ENCODE measurements around the gene GRIN1. TPM values are rescaled to one million over a fixed set of nuclear protein-coding genes. Genes with fewer than 3 reads are reported as not detected.

The GRIN1 gene
- total and polyA plus RNA-seq, 2 of the 13 experiments (the other 11 are each of a cell fraction or from before 2014, with no cell fraction given) = 0.13 TPM; not detected in 1

DNA sequence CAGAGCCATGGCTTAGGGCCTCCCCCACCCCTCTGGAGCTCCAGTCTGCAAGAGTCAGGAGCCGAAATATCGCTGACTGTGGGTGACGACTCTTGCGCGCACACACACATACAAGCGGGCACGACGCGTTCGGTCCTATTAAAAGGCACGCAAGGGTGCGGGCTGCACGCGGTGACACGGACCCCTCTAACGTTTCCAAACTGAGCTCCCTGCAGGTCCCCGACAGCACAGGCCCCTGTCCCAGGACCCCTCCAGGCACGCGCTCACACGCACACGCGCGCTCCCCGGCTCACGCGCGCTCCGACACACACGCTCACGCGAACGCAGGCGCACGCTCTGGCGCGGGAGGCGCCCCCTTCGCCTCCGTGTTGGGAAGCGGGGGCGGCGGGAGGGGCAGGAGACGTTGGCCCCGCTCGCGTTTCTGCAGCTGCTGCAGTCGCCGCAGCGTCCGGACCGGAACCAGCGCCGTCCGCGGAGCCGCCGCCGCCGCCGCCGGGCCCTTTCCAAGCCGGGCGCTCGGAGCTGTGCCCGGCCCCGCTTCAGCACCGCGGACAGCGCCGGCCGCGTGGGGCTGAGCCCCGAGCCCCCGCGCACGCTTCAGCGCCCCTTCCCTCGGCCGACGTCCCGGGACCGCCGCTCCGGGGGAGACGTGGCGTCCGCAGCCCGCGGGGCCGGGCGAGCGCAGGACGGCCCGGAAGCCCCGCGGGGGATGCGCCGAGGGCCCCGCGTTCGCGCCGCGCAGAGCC is at the start of gene GRIN1 (continued):
- TF ChIP-seq KDM4B (CRISPR knock-in tag; IDR thresholded peaks at IDR 0.05) (no peak), PHF20 (CRISPR knock-in tag; IDR thresholded peaks at IDR 0.05) (no peak), TGIF2 (CRISPR knock-in tag; IDR thresholded peaks at IDR 0.05) (peak; percentile 66; the same call in 1 of the 2 replicates), GLI4 (CRISPR knock-in tag; IDR thresholded peaks at IDR 0.05; ENCODE audit: borderline replicate concordance) (no peak), ZNF773 (CRISPR knock-in tag; IDR thresholded peaks at IDR 0.05; ENCODE audit: borderline replicate concordance) (peak; percentile 90; the same call in 1 of the 2 replicates), ZNF232 (CRISPR knock-in tag; IDR thresholded peaks at IDR 0.05; ENCODE audit: borderline replicate concordance) (0 out of 2 replicates have a peak, but pooled peaks have one; percentile 37), ZKSCAN1 (IDR thresholded peaks at IDR 0.05; ENCODE audit: low read length) (no peak), PRPF4 (IDR thresholded peaks at IDR 0.05; ENCODE audit: low read depth, low read length, poor library complexity, severe bottlenecking) (no peak)
- TF ChIP-seq, protein P1, sequence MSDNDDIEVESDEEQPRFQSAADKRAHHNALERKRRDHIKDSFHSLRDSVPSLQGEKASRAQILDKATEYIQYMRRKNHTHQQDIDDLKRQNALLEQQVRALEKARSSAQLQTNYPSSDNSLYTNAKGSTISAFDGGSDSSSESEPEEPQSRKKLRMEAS (IDR thresholded peaks at IDR 0.05) = peak; percentile 62
- TF ChIP-seq, protein P2, sequence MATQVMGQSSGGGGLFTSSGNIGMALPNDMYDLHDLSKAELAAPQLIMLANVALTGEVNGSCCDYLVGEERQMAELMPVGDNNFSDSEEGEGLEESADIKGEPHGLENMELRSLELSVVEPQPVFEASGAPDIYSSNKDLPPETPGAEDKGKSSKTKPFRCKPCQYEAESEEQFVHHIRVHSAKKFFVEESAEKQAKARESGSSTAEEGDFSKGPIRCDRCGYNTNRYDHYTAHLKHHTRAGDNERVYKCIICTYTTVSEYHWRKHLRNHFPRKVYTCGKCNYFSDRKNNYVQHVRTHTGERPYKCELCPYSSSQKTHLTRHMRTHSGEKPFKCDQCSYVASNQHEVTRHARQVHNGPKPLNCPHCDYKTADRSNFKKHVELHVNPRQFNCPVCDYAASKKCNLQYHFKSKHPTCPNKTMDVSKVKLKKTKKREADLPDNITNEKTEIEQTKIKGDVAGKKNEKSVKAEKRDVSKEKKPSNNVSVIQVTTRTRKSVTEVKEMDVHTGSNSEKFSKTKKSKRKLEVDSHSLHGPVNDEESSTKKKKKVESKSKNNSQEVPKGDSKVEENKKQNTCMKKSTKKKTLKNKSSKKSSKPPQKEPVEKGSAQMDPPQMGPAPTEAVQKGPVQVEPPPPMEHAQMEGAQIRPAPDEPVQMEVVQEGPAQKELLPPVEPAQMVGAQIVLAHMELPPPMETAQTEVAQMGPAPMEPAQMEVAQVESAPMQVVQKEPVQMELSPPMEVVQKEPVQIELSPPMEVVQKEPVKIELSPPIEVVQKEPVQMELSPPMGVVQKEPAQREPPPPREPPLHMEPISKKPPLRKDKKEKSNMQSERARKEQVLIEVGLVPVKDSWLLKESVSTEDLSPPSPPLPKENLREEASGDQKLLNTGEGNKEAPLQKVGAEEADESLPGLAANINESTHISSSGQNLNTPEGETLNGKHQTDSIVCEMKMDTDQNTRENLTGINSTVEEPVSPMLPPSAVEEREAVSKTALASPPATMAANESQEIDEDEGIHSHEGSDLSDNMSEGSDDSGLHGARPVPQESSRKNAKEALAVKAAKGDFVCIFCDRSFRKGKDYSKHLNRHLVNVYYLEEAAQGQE (IDR thresholded peaks at IDR 0.05; ENCODE audit: borderline replicate concordance in 1 of 2, low read depth in 1 of 2, low read length in 2 of 2) = peak; percentile 84 to 94
- TF ChIP-seq, protein P3, sequence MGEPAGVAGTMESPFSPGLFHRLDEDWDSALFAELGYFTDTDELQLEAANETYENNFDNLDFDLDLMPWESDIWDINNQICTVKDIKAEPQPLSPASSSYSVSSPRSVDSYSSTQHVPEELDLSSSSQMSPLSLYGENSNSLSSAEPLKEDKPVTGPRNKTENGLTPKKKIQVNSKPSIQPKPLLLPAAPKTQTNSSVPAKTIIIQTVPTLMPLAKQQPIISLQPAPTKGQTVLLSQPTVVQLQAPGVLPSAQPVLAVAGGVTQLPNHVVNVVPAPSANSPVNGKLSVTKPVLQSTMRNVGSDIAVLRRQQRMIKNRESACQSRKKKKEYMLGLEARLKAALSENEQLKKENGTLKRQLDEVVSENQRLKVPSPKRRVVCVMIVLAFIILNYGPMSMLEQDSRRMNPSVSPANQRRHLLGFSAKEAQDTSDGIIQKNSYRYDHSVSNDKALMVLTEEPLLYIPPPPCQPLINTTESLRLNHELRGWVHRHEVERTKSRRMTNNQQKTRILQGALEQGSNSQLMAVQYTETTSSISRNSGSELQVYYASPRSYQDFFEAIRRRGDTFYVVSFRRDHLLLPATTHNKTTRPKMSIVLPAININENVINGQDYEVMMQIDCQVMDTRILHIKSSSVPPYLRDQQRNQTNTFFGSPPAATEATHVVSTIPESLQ (CRISPR knock-in tag; conservative IDR thresholded peaks at IDR 0.05) = no peak
- TF ChIP-seq, protein P4, sequence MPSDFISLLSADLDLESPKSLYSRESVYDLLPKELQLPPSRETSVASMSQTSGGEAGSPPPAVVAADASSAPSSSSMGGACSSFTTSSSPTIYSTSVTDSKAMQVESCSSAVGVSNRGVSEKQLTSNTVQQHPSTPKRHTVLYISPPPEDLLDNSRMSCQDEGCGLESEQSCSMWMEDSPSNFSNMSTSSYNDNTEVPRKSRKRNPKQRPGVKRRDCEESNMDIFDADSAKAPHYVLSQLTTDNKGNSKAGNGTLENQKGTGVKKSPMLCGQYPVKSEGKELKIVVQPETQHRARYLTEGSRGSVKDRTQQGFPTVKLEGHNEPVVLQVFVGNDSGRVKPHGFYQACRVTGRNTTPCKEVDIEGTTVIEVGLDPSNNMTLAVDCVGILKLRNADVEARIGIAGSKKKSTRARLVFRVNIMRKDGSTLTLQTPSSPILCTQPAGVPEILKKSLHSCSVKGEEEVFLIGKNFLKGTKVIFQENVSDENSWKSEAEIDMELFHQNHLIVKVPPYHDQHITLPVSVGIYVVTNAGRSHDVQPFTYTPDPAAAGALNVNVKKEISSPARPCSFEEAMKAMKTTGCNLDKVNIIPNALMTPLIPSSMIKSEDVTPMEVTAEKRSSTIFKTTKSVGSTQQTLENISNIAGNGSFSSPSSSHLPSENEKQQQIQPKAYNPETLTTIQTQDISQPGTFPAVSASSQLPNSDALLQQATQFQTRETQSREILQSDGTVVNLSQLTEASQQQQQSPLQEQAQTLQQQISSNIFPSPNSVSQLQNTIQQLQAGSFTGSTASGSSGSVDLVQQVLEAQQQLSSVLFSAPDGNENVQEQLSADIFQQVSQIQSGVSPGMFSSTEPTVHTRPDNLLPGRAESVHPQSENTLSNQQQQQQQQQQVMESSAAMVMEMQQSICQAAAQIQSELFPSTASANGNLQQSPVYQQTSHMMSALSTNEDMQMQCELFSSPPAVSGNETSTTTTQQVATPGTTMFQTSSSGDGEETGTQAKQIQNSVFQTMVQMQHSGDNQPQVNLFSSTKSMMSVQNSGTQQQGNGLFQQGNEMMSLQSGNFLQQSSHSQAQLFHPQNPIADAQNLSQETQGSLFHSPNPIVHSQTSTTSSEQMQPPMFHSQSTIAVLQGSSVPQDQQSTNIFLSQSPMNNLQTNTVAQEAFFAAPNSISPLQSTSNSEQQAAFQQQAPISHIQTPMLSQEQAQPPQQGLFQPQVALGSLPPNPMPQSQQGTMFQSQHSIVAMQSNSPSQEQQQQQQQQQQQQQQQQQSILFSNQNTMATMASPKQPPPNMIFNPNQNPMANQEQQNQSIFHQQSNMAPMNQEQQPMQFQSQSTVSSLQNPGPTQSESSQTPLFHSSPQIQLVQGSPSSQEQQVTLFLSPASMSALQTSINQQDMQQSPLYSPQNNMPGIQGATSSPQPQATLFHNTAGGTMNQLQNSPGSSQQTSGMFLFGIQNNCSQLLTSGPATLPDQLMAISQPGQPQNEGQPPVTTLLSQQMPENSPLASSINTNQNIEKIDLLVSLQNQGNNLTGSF (CRISPR knock-in tag; IDR thresholded peaks at IDR 0.05) = peak; percentile 84
- TF ChIP-seq, protein P5, sequence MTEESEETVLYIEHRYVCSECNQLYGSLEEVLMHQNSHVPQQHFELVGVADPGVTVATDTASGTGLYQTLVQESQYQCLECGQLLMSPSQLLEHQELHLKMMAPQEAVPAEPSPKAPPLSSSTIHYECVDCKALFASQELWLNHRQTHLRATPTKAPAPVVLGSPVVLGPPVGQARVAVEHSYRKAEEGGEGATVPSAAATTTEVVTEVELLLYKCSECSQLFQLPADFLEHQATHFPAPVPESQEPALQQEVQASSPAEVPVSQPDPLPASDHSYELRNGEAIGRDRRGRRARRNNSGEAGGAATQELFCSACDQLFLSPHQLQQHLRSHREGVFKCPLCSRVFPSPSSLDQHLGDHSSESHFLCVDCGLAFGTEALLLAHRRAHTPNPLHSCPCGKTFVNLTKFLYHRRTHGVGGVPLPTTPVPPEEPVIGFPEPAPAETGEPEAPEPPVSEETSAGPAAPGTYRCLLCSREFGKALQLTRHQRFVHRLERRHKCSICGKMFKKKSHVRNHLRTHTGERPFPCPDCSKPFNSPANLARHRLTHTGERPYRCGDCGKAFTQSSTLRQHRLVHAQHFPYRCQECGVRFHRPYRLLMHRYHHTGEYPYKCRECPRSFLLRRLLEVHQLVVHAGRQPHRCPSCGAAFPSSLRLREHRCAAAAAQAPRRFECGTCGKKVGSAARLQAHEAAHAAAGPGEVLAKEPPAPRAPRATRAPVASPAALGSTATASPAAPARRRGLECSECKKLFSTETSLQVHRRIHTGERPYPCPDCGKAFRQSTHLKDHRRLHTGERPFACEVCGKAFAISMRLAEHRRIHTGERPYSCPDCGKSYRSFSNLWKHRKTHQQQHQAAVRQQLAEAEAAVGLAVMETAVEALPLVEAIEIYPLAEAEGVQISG (CRISPR knock-in tag; IDR thresholded peaks at IDR 0.05) = peak; percentile 50; the same call in 1 of the 2 replicates

All from HepG2 (cell line).